ENCODE results near the gene PYGM.

PYGM gene

DNA sequence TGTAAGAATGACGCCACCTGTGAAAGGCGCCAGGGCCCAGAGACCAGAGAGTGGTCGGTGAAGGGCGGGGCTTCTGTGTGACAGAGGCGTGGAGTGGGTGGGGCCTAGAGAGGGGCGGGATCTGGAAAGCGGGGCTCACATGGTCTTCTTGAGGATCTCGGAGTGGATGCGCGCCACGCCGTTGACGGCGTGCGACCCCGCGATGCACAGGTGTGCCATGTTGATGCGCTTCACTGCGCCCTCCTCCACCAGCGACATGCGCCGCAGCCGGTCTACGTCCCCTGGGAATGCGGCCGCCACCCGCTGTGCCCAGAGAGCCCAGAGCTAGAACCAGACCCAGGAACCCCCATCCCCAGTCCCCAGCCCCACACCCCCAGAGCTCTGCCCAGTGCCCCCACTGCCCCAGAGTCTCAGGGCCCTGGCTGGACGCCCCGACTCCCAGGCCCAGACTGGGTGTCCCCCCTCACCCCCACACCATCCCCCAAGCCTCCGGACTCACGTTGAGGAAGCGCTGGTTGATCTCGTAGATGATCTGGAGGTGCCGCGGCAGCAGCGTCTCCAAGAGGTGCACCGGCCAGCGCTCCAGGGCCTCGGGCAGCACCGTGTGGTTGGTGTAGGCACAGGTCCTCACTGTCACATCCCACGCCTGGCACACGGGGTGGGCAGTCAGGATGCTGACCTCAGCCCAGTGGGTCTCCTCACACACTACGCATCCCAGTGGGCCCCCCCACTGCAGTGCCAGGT, 6.2 kb downstream of the PYGM start:
- no peak for DNase-seq (ENCODE audit: low read depth in 2 of 2)

- no peak for DNase-seq (ENCODE audit: low read depth in 2 of 2)
Observed at GRCh38 chr11:64753019-64753379, 6.8 kb downstream of the PYGM start.

- DNase-seq (ENCODE audit: low read depth in 2 of 2), result no peak
Observed at GRCh38 chr11:64752175-64752970, 7.4 kb downstream of the PYGM start.

DNA sequence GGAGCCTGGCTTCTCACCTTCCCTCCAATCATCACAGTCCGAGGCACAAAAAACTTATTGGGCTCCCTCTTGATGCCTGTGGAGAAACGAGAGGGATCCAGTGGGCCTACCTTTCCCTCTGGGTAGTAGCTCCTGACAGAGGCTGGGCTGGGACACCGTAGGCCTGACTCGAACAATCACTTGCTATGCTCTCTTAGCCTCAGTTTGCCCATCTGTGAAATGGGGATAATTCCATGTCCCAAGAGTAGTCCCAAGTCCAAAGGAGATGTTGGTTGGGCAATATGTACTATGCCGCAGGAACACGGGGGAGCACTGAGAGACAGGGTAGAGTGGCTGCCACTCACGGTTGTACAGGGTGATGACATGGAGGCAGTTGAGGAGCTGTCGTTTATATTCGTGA, 8.2 kb downstream of the PYGM start:
- no peak for DNase-seq (ENCODE audit: low read depth in 2 of 2)

DNA sequence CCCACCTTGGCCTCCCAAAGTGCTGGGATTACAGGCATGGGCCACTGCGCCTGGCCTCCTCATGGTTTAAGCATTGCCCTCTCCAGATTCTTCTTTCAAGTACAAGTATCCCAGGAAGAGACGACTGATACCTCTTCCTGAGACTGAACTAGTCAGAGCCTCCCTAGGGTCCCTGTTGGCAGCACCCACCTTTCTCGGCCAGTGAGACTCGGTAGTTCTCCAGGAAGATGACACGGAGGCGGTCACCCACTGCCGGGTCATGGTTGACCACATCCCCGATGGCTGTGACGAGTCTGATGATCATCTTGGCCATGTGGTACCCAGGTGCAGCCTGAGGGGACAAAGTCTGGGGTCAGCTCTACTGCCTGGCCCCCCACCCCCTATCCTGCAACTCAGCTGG, 8.6 kb downstream of the PYGM start:
- DNase-seq (ENCODE audit: low read depth in 2 of 2), result no peak

- no peak for DNase-seq (ENCODE audit: low read depth in 2 of 2)
Observed at GRCh38 chr11:64750361-64751054, 9.3 kb downstream of the PYGM start.

DNA sequence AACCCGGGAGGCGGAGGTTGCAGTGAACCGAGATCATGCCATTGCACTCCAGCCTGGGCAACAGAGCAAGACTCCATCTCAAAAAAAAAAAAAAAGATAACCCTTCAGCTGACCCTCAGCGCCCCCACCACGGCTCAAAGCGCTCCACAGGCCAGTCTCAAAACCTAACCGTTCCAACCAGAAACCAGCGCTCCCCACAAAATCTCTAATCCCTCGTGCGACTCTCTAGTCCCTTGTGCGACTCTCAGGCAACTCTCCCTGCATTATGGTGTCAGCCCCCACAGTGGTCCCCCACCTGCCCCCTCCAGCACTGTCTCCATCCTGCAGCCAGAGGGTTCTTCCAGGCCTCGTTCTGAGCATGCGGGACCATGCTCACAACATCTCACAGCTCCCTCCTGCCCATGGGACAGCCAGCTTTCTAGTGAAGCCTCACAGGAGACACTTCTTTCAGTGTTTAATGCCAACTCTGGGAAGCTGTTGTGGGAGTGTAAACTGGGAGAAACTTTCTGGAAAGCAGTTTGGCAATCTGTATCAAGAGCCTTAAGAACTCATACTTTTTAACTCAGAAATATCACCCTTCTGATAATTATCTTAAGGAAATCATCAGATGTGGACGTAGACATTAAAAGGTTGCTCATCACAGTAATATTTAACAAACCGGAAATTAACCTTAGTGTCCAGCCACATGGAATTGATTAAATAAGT, 11.7 kb downstream of the PYGM start:
- no peak for DNase-seq (ENCODE audit: low read depth in 2 of 2)

GRCh38 chr11:64746486-64746885, 13.3 kb downstream of the PYGM start:
- DNase-seq (ENCODE audit: low read depth in 2 of 2), result no peak

- DNase-seq (ENCODE audit: low read depth in 2 of 2), result peak in 1 of 2 donors; percentile 50
Observed at GRCh38 chr11:64745521-64746328, 14.0 kb downstream of the PYGM start.

DNA sequence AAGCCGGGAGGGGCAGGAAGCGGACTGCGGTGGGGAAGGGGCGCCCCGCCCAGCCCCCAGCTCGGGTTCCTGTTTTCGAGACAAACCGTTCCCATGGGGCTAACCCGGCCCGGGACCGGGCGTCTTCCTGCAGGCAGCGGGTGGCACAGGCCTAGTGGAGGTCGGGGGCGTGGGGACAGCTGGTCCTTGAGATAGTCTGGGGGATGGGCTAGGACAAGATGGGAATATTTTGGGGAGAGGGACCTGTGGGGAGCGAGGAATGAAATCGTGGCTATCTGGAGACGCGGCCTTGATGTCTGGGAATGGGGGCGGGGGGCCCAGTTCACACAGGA, 14.6 kb downstream of the PYGM start:
- DNase-seq (ENCODE audit: low read depth in 2 of 2), result peak in 1 of 2 donors; percentile 69

DNA sequence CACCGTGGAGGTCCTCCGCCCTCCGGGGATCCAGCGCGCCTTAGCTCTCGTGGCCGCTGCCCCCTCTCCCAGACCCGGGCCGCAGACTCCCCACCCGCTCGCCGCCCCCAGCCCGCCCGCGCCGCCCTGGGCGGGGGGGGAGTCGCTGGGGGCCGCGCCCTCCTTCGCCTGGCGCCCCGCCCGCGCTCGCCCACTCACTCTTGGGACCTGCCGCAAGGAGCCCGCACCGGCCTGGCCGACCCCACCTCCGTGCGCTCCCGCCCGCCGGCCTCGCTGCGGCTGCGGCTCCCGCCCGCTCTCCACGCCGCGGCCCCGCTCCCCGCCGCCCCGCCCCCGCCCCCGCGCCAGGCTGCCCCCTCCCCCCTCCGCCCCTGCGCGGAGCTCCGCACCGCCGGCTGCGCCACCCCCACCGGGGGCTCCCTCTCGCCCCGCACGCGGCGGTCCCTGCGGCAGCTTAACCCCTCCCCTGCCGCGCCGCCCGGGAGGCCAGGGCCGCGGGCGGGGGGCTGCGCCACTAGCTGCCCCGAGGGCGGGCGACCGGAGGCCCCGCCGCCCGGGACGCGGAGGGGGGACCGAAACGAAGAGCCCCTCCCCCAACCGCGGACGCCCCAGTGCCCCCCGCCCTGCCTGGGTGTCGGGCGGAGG, 15.1 kb downstream of the PYGM start:
- DNase-seq (ENCODE audit: low read depth in 2 of 2), result no peak

- DNase-seq (ENCODE audit: low read depth in 2 of 2), result peak; percentile 61 to 65
Observed at GRCh38 chr11:64743591-64744543, 15.9 kb downstream of the PYGM start, which contains the start of gene RASGRP2. Gene RASGRP2 (minus strand): TSS chr11:64744142. CDS start chr11:64742866, 1,276 bp downstream.

DNA sequence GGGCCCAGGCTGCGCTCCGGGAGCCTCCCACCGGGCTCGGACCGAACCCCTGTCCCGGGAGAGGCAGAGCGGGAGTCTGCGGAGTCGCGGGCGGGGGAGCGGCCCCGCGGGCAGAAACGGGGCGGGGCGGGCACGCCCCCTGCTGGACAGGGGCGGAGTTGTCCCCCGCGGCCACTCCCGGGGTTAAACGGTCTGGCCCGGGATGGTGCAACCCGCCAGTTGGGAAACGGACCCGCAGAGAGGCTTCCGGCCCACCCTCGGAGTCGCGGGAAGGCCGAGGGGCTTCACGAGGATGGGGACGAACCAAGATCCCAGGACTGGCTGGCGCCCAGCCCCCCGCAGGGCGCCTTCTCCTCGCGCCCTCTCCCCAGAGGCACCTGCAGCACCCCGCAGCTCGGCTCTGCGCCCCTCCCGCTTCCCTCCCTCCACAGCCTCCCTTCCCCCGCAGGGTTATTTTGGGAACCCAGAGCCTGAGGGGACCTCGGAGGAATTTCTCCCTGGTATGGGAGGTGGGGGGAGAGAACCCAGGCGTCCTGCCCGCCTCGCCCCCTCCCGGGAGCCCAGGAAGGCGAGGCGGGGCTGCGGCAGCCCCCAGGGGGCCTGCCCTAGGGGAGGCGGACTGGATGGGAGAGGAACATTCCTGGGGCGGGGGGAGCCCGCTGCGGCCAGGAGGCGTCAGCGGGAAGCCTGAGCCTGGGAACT, 16.7 kb downstream of the PYGM start:
- peak in 1 of 2 donors; percentile 74 for DNase-seq (ENCODE audit: low read depth in 2 of 2)

DNA sequence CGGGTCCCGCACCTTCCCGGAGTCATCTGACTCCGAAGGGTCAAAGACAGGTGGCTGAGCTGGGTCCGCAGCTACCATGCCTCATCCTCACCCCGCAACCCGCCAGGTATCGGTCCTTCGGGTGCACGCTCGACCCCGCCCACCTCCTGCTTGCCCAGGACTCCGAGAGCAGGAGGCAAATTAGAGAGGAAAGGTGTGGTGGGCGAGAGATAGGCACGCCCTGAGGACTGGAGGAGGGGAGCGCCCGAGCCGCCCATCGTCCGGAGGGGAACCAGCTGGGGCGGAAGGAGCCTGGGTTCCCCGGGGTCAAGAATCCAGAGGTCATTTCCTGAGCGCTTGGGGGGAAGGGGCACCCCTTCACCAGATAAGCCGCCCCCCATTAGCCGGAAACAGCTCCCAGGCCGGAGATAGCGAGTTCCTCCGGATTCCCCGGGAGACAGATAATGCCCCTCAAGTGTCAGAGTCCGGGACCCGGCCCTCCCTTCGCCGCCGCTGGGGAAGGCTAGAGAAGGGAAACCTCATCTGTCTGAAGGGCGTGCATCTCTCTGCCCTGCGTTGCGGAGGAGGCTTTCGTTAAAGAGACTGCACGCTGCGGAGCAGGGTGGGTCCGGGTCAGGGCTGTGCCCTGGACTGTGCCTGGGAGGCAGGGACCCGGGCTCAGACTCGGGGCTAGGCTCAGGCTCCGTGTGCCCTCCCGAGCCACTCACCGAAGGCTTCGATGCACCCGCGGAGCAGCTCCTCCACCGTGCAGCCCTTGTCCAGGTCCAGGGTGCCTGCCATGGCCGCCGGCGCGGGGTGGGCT, 17.5 kb downstream of the PYGM start:
- DNase-seq (ENCODE audit: low read depth in 2 of 2), result no peak

DNA sequence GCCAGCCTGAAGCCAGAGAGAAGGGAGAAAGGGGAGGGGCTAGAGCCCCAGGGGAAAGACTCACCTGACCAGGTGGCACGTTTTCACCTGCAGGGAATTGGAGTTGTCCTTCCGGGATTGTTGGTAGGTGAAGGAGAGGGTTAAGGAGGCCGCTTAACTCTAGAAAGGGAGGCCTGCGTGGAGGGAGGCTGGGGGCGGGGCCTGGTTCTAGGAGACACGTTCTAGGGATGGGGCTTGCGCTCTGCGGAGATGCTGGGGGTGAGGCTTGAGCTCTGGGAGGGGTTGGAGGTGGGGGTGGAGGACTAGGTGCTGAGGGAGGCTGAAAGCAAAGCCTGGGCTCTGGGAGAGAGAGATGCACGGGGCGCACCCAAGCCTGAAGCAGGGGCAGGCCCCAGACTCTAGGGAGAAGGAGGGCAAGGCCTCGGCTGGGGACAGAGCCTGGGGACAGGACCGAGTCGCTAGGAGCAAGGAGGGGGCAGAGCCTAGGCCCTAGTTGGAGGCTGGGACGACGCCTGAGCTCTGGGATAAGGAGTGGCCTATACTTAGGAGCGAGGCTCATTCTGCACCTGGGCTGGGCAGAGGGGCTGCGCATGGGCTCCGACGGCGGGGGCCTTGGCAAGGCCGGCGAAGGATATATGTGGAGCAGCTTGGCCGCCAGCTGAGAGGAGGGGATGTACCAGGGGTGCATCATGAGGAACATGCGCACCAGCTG, 18.2 kb downstream of the PYGM start:
- no peak for DNase-seq (ENCODE audit: low read depth in 2 of 2)

DNA sequence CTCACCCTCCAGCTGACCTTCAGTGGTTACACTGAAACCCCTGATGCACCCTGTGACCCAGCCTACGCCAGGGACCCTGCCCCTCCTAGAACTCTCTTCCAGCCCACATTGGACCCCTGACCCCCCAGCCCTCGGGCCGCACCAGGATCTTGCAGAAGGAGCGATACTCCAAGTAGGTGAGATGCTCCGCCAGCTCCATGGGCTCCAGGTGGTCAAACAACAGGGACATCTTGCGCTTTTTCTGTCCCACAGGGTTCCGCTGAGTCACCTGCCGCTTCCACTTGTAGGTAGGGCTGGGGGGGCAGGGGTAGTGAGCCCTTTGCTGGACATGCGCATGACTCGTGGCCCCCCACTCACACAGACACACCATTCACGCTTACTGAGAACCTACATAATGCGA, 19.9 kb downstream of the PYGM start:
- no peak for DNase-seq (ENCODE audit: low read depth in 2 of 2)

GRCh38 chr11:64736654-64737053, 23.1 kb downstream of the PYGM start:
- DNase-seq (ENCODE audit: low read depth in 2 of 2), result no peak

Data from stimulated activated CD4-positive, alpha-beta T cell treated with anti-CD3 and anti-CD28 coated beads, Interleukin-1b, Interleukin-23, amount 100 ng/mL, for 1 hour (primary cell).